Stimulated activated naive CD4-positive, alpha-beta T cell treated with Interleukin-2 at 50 U/mL for 16 hours (primary cell): ENCODE measurements around the gene BLOC1S3.
"Not testable (repeated sequence)": the region's sequence is repeated elsewhere in the genome, so short reads cannot be mapped to it uniquely, and the experiment has no call there.

Experiments
- DNase-seq: peaks from one replicate; lab custom pipeline; 2025; lab: John Stamatoyannopoulos, UW

Gene BLOC1S3

GRCh38 chr19:45224645-45225044, 46.1 kb downstream of the BLOC1S3 start:
- no peak for DNase-seq

GRCh38 chr19:45229056-45229455, 50.5 kb downstream of the BLOC1S3 start:
- not testable (repeated sequence) for DNase-seq
